Duodenal mucosa (tissue), 2 donors: ENCODE measurements around the gene STXBP6.

ENCODE experiments used
- H3K27ac ChIP-seq: one replicate; pipeline ENCODE4 v1.7.0; 2013; ENCODE audit warnings: low read depth, low read length
- H3K27me3 ChIP-seq, 2 donors: one replicate each; pipeline ENCODE4 v1.7.0; 2013; ENCODE audit warnings: low read length in 2 of 2, control low read depth in 1 of 2; ENCODE audit not compliant: insufficient read depth in 2 of 2, control insufficient read depth in 1 of 2
- H3K36me3 ChIP-seq, 2 donors: one replicate each; pipeline ENCODE4 v1.7.0; 2013; ENCODE audit warnings: low read length in 2 of 2, control low read depth in 1 of 2; ENCODE audit not compliant: insufficient read depth in 2 of 2, control insufficient read depth in 1 of 2
- H3K4me1 ChIP-seq, 2 donors: one replicate each; pipeline ENCODE4 v1.7.0; 2013; ENCODE audit warnings: low read length in 2 of 2, control low read depth in 1 of 2; ENCODE audit not compliant: insufficient read depth in 2 of 2, control insufficient read depth in 1 of 2
- H3K4me3 ChIP-seq, 2 donors: one replicate each; pipeline ENCODE4 v1.7.0; 2013; ENCODE audit warnings: low read length in 2 of 2, low read depth in 1 of 2
- H3K9ac ChIP-seq, 2 donors: one replicate each; pipeline ENCODE4 v1.7.0; 2013; ENCODE audit warnings: low read length in 2 of 2, low read depth in 1 of 2
- H3K9me3 ChIP-seq, 2 donors: one replicate each; pipeline ENCODE4 v1.7.0; 2013; ENCODE audit warnings: low read length in 2 of 2, control low read depth in 1 of 2; ENCODE audit not compliant: control insufficient read depth in 1 of 2

The STXBP6 gene

GRCh38 chr14:24895243-24895583, 154.7 kb downstream of the STXBP6 start:
- Histone ChIP-seq H3K4me3 (no peak overlapping the region), H3K27ac (no peak overlapping the region), H3K36me3 (no peaks in the 10 kb centered on the region), H3K4me1 (no peaks in the 10 kb centered on the region), H3K27me3 (no peaks in the 10 kb centered on the region), H3K9me3 (peaks cover 0 to 2% of the 10 kb centered on the region in 2 donors), H3K9ac (no peak overlapping the region)

DNA sequence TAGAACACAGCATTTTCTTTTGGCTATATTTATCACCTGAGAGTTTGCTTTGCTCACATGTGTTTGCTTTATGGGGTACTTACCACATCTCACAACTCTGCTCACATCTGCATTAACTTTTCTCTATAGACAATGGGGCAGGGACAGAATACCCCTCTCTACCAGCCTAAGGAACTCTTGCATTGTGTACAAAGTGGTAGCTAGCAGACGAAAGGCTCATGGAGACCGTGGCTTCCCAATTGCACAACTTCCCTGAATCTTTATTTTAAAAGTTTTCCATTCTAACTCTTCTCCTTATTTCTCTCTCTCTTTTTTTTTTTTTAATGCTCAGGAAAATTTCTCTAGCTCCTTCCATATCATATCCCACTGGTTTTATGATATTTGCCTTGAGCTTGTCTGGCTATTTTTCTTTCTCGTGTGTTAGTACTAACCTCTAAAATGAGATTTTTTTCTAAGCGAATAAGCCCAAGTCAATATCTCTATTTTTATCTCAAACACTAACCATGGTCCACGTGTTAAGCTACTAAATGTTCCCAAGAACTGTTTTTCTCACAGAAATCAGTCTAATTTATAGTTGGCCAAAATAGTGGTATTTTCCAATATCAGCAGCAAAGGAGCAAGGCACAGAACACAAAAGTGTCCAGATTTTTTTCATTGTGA, 155.2 kb downstream of the STXBP6 start:
- H3K27ac ChIP-seq, result no peak overlapping the region
- no peaks in the 10 kb centered on the region for H3K36me3 ChIP-seq

DNA sequence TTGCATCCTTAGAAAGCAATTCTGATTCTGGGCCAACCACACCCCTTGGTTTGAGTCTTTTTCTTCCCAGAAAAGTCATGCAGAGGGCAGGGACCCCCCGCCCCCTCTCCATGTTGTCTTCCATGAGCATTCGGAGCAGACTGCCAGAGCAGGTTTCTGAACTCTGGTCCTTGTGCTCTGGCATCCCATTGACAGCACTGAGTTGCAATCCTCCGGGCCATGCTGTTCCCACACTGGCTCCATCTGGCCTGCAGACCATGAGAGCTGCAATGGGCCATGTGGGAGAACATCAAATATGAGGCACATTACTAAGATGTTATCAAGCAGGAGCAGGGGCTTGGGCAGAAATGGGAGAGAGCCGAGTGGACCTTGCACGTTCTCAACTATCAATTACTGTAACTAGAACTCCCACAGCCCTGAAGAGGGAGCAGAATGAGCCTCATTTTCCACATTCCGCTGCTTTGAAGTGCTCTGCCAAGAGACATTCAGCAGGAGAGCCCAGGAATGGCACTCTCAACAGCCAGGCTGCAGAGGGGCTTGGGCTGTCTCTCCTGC, 157.4 kb downstream of the STXBP6 start:
- no peak overlapping the region for H3K27ac ChIP-seq
- no peaks in the 10 kb centered on the region for H3K27me3 ChIP-seq
- no peaks in the 10 kb centered on the region for H3K36me3 ChIP-seq
- peaks cover 0 to 2% of the 10 kb centered on the region in 2 donors for H3K9me3 ChIP-seq
- H3K4me3 ChIP-seq, result no peak overlapping the region
- H3K4me1 ChIP-seq, result peaks cover 0 to 4% of the 10 kb centered on the region in 2 donors
- no peak overlapping the region for H3K9ac ChIP-seq

More for the DNA sequence above, 155.2 kb downstream of the STXBP6 start:
- Histone ChIP-seq H3K4me1 (no peaks in the 10 kb centered on the region), H3K9ac (no peak overlapping the region), H3K27me3 (no peaks in the 10 kb centered on the region), H3K9me3 (peaks cover 0 to 2% of the 10 kb centered on the region in 2 donors), H3K4me3 (no peak overlapping the region)

GRCh38 chr14:24891987-24892496, 157.9 kb downstream of the STXBP6 start:
- no peak overlapping the region for H3K4me3 ChIP-seq
- no peak overlapping the region for H3K9ac ChIP-seq
- peaks cover 0 to 2% of the 10 kb centered on the region in 2 donors for H3K9me3 ChIP-seq
- no peaks in the 10 kb centered on the region for H3K36me3 ChIP-seq
- no peaks in the 10 kb centered on the region for H3K27me3 ChIP-seq
- no peak overlapping the region for H3K27ac ChIP-seq
- H3K4me1 ChIP-seq, result peaks cover 0 to 4% of the 10 kb centered on the region in 2 donors

GRCh38 chr14:24890716-24891115, 159.2 kb downstream of the STXBP6 start:
- Histone ChIP-seq H3K9ac (no peak overlapping the region), H3K4me1 (peaks cover 0 to 4% of the 10 kb centered on the region in 2 donors), H3K27ac (no peak overlapping the region), H3K27me3 (no peaks in the 10 kb centered on the region), H3K4me3 (no peak overlapping the region), H3K36me3 (no peaks in the 10 kb centered on the region), H3K9me3 (peaks cover 0 to 2% of the 10 kb centered on the region in 2 donors)

DNA sequence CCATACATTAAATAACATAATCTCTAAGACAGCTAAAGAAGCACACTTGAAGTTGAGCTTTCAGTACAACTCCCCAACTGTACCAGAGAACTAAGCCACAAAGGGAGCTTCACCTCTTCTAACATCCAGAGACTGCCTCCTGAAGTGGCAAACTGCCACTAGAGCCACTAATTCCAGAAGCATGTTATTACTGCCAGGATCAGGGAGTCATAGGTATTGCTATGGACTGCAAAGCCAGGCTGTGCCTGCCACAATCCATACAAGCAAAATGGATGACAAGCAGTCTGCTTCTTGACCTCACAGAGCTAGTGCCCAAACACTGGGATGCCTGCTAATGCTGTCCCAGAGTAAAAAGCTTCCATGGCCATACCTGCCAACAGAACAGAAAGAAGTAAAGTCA, 160.1 kb downstream of the STXBP6 start:
- Histone ChIP-seq H3K27me3 (no peaks in the 10 kb centered on the region), H3K9me3 (peaks cover 0 to 2% of the 10 kb centered on the region in 2 donors), H3K9ac (no peak overlapping the region), H3K27ac (no peak overlapping the region), H3K4me1 (peaks cover 0 to 4% of the 10 kb centered on the region in 2 donors), H3K36me3 (no peaks in the 10 kb centered on the region), H3K4me3 (no peak overlapping the region)

- no peaks in the 10 kb centered on the region for H3K36me3 ChIP-seq
- H3K4me1 ChIP-seq, result peaks cover 0 to 4% of the 10 kb centered on the region in 2 donors
- H3K9ac ChIP-seq, result no peak overlapping the region
- H3K4me3 ChIP-seq, result no peak overlapping the region
- H3K27me3 ChIP-seq, result no peaks in the 10 kb centered on the region
- no peak overlapping the region for H3K27ac ChIP-seq
- H3K9me3 ChIP-seq, result peaks cover 0 to 2% of the 10 kb centered on the region in 2 donors
Observed at GRCh38 chr14:24888532-24888931, 161.4 kb downstream of the STXBP6 start.

GRCh38 chr14:24887623-24888304, 162.2 kb downstream of the STXBP6 start:
- Histone ChIP-seq H3K9me3 (peaks cover 0 to 2% of the 10 kb centered on the region in 2 donors), H3K4me3 (no peak overlapping the region), H3K36me3 (no peaks in the 10 kb centered on the region), H3K9ac (no peak overlapping the region), H3K27me3 (no peaks in the 10 kb centered on the region), H3K4me1 (peaks cover 0 to 4% of the 10 kb centered on the region in 2 donors), H3K27ac (no peak overlapping the region)

DNA sequence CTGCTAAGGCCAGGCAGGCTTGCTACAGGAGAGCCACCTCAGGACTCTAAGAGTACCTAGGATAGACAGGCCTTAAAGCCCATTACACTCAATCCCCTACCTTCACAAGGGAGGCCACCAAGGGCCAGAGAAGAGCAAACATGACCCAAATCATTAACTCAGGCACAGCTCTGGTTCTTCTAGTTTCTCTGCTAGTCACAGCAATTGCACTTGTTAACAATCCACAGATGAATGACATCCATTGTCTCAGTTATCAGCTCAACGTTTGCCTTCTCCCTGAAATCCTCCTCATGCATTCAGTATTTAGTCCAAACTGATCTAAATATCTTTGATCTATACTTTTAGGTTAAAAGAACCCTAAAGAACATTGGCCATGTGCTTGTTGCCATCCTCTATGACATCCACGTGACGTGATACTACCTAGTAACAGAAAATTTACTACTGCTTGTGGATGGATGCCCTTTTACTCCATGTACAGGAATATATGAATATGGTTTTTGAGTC, 164.5 kb downstream of the STXBP6 start:
- H3K27ac ChIP-seq, result no peak overlapping the region
- no peak overlapping the region for H3K4me3 ChIP-seq
- peaks cover 0 to 4% of the 10 kb centered on the region in 2 donors for H3K4me1 ChIP-seq
- no peaks in the 10 kb centered on the region for H3K27me3 ChIP-seq
- no peaks in the 10 kb centered on the region for H3K9me3 ChIP-seq
- no peak overlapping the region for H3K9ac ChIP-seq
- H3K36me3 ChIP-seq, result no peaks in the 10 kb centered on the region

DNA sequence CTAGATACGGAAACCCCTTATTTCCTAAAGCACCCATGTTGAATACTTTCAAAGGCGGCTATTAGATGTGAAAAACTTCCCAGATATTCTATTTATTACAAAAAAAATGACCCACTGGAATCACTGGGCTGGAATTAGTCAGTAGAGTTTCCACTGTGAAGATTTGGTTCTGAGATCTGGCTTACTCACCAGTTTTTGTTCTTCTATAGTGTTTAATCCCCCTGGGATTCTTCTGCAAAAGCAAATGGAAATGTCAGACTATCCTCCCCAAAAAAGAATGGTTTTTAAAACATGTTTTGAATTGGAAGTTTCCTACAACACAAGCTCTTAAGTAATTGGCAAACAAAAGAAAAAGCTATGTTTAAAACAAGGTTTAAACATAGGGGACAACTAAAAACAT, 166.4 kb downstream of the STXBP6 start:
- H3K36me3 ChIP-seq, result no peaks in the 10 kb centered on the region
- H3K27me3 ChIP-seq, result no peaks in the 10 kb centered on the region
- no peaks in the 10 kb centered on the region for H3K9me3 ChIP-seq
- no peak overlapping the region for H3K9ac ChIP-seq
- no peak overlapping the region for H3K4me3 ChIP-seq
- no peak overlapping the region for H3K27ac ChIP-seq
- H3K4me1 ChIP-seq, result peaks cover 0 to 4% of the 10 kb centered on the region in 2 donors
